Endothelial cell of umbilical vein (primary cell): Measurements from ENCODE around the gene DIP2A. TPM values are rescaled to one million over a fixed set of nuclear protein-coding genes. Genes with fewer than 3 reads are reported as not detected.
A peak's percentile ranks its signal among the peaks of the same experiment; 100 is the strongest.

ENCODE experiments used
- Bru-seq: library from RNA; stranded (reverse); fragments of 400-500 nt; gene quantifications from one replicate; lab custom pipeline; 2021; lab: Mats Ljungman, UMichigan
- BruChase-seq, 2 experiments: library from RNA; stranded (reverse); fragments of 400-500 nt; gene quantifications; one replicate each; lab custom pipeline; 2021; lab: Mats Ljungman, UMichigan
- BruUV-seq: library from RNA; stranded (reverse); fragments of 400-500 nt; replicated peaks from 2 replicates; lab custom pipeline; 2021; lab: Mats Ljungman, UMichigan
- CTCF ChIA-PET: fragments of 300-600, 350-600 bp; sonication (Branson Sonifier 250); formaldehyde crosslinking; loops from one replicate; lab custom pipeline; 2021; ENCODE audit warnings: antibody characterized with exemption, inconsistent platforms; lab: Charles Lee
- POLR2A ChIA-PET: fragments of 300-600, 350-600 bp; sonication (Branson Sonifier 250); formaldehyde crosslinking; loops from one replicate; lab custom pipeline; 2021; ENCODE audit warnings: antibody characterized with exemption, inconsistent platforms; lab: Charles Lee
- DNase-seq: peaks from one replicate; pipeline ENCODE4 v3.0.0-alpha.2; 2011; ENCODE audit warnings: low read depth, low spot score
- FAIRE-seq: peaks from 2 replicates; lab custom pipeline; 2011; peaks lifted over from hg19 to GRCh38; lab: Jason Lieb, UNC
- H2AFZ ChIP-seq: 2 replicates; pipeline ENCODE4 v1.6.0; 2012; ENCODE audit warnings: low read depth, low read length, control low read depth, inconsistent platforms
- H3K27ac ChIP-seq: 2 replicates; pipeline ENCODE4 v1.5.1; 2011; ENCODE audit warnings: low read depth, mild to moderate bottlenecking, control low read depth, low read length, moderate library complexity; ENCODE audit not compliant: insufficient read depth
- H3K27me3 ChIP-seq, 2 experiments: 2 replicates each; pipeline versions ENCODE4 v1.6.0 to v1.6.1; 2011; ENCODE audit warnings: low read length in 2 of 2, mixed read lengths in 1 of 2; ENCODE audit not compliant: control insufficient read depth in 2 of 2, insufficient read depth in 2 of 2
- H3K36me3 ChIP-seq, 2 experiments: 2 replicates in 1 of 2; 3 replicates in 1 of 2; pipeline ENCODE4 v1.5.1; 2011; ENCODE audit warnings: low read length in 2 of 2, mild to moderate bottlenecking in 1 of 2, moderate library complexity in 1 of 2; ENCODE audit not compliant: control insufficient read depth in 2 of 2, insufficient read depth in 2 of 2; ENCODE audit errors: extremely low read depth in 1 of 2
- H3K4me1 ChIP-seq: 3 replicates; pipeline ENCODE4 v1.5.1; 2011; ENCODE audit warnings: mild to moderate bottlenecking, low read length; ENCODE audit not compliant: control insufficient read depth, insufficient read depth; ENCODE audit errors: extremely low read depth
- H3K4me2 ChIP-seq: 2 replicates; pipeline ENCODE4 v1.6.1; 2011; ENCODE audit warnings: low read length, control low read depth, mixed read lengths; ENCODE audit not compliant: insufficient read depth
- H3K4me3 ChIP-seq, 3 experiments: fragments of 200-600 bp in 1 of 3; sonication (generic), shearing (Covaris generic) in 1 of 3; replicated peaks in 1 of 3; 2 replicates each; pipeline ENCODE4 v1.5.1; 2011 to 2016; ENCODE audit warnings: control low read depth in 3 of 3, low read length in 3 of 3, mild to moderate bottlenecking in 2 of 3, inconsistent platforms in 1 of 3, low read depth in 1 of 3, moderate library complexity in 1 of 3; ENCODE audit not compliant: insufficient read depth in 1 of 3
- H3K79me2 ChIP-seq: 2 replicates; pipeline ENCODE4 v1.6.0; 2012; ENCODE audit warnings: low read length, inconsistent platforms; ENCODE audit not compliant: control insufficient read depth, insufficient read depth
- H3K9ac ChIP-seq: replicated peaks from 2 replicates; pipeline ENCODE3; 2011; ENCODE audit warnings: low read length, control low read depth; ENCODE audit not compliant: insufficient read depth; ENCODE audit errors: extremely low read depth
- H3K9me1 ChIP-seq: replicated peaks from 3 replicates; pipeline ENCODE4 v1.6.0; 2011; ENCODE audit warnings: mild to moderate bottlenecking, low read length; ENCODE audit not compliant: control insufficient read depth, insufficient read depth; ENCODE audit errors: extremely low read depth
- H3K9me3 ChIP-seq: replicated peaks from 2 replicates; pipeline ENCODE4 v1.5.1; 2012; ENCODE audit warnings: low read length, inconsistent platforms; ENCODE audit not compliant: control insufficient read depth, insufficient read depth
- H4K20me1 ChIP-seq: replicated peaks from 2 replicates; pipeline ENCODE3; 2011; ENCODE audit warnings: mild to moderate bottlenecking, low read length; ENCODE audit not compliant: control insufficient read depth, insufficient read depth; ENCODE audit errors: extremely low read depth
- GATA2 ChIP-seq: IDR thresholded peaks from 2 replicates; pipeline ENCODE4 v1.7.0; 2011; ENCODE audit warnings: low read depth, mild to moderate bottlenecking, moderate library complexity, mixed read lengths, low read length; ENCODE audit not compliant: insufficient read length, insufficient read depth
- POLR2A ChIP-seq: IDR thresholded peaks from 2 replicates; pipeline ENCODE4 v1.6.1; 2012; ENCODE audit warnings: low read depth, mild to moderate bottlenecking, control low read depth, low read length
- POLR2AphosphoS5 ChIP-seq: IDR thresholded peaks from 2 replicates; pipeline ENCODE4 v1.6.1; 2012; ENCODE audit warnings: low read depth, mild to moderate bottlenecking, control low read depth, low read length, moderate library complexity; ENCODE audit not compliant: insufficient read depth
- dilution Hi-C: fragments of 300-500 bp; cut with MboI; formaldehyde crosslinking; loops from one replicate; pipeline ENCODE4 v1.15.0; 2019; ENCODE audit warnings: low sequenced_read_pairs; ENCODE audit not compliant: extremely low pct_ligation_motif_present
- intact Hi-C: fragments of 100-400 bp; cut with micrococcal nuclease; formaldehyde crosslinking; loops from one replicate; pipeline ENCODE4 v1.10.0; 2022
- long read RNA-seq: library from polyadenylated mRNA; stranded (forward); transcript quantifications from one replicate; pipeline ENCODE4 v2.0.0, GENCODE V29; 2021
- polyA minus RNA-seq, 3 experiments: library from RNA; depleted of rRNA, polyadenylated mRNA; stranded (reverse); fragments of >200 nt; gene quantifications; 1 replicate in 1 of 3; 2 replicates in 2 of 3; pipeline ENCODE4 v1.2.3, GENCODE V29; 2011
- polyA plus RNA-seq, 4 experiments: library from polyadenylated mRNA; depleted of rRNA in 3 of 4; stranded (reverse) in 3 of 4; unstranded in 1 of 4; fragments of >200 nt; gene quantifications; 2 replicates each; pipeline versions ENCODE4 v1.2.1 to v1.2.3, GENCODE V29; 2011 to 2012; ENCODE audit warnings: missing spikeins in 1 of 4
- total RNA-seq: library from RNA; stranded (reverse); gene quantifications from 2 replicates; pipeline ENCODE4 v1.2.3, GENCODE V29; 2021
- TF ChIP-seq, protein P1 (sequence below), 2 donors: IDR thresholded peaks; 1 replicate in 1 of 2; 2 replicates in 1 of 2; pipeline ENCODE4 v1.5.1; 2011; ENCODE audit warnings: low read length in 2 of 2, mild to moderate bottlenecking in 2 of 2, moderate library complexity in 2 of 2, control low read depth in 1 of 2, inconsistent platforms in 1 of 2, low read depth in 1 of 2; ENCODE audit not compliant: insufficient read depth in 1 of 2; ENCODE audit errors: extremely low read depth in 1 of 2

The DIP2A gene
- total RNA-seq (57.6 and 62.1 TPM in 2 replicates), polyA plus RNA-seq (32.6 and 34.5 TPM in 2 replicates), polyA minus RNA-seq (97.3 and 99.9 TPM in 2 replicates), Bru-seq, nascent RNA (percentile 78 among the genes with signal in this experiment), BruChase-seq, experiment 1, labeled RNA remaining after a 6-hour chase (percentile 81 among the genes with signal in this experiment), BruChase-seq, experiment 2, labeled RNA remaining after a 2-hour chase (percentile 88 among the genes with signal in this experiment)
- 21.5 and 26.1 TPM in 2 replicates for polyA plus RNA-seq (2011; cell fraction: cytosol; rRNA removed)
- 167 and 168 TPM in 2 replicates for polyA plus RNA-seq (2011; cell fraction: nucleus; rRNA removed)
- polyA plus RNA-seq (2012) = 33.7 and 36.0 TPM in 2 replicates
- 23.0 TPM for polyA minus RNA-seq (2011; cell fraction: cytosol; rRNA and poly(A)+ RNA removed)
- 132 and 146 TPM in 2 replicates for polyA minus RNA-seq (2011; cell fraction: nucleus; rRNA and poly(A)+ RNA removed)
- long read RNA-seq, full-length matches to known transcripts = 16 of 54 reads
- long read RNA-seq, partial matches to known transcripts = 22 of 54 reads
- long read RNA-seq, other reads (novel, unspliced or antisense) = 16 of 54 reads

DNA sequence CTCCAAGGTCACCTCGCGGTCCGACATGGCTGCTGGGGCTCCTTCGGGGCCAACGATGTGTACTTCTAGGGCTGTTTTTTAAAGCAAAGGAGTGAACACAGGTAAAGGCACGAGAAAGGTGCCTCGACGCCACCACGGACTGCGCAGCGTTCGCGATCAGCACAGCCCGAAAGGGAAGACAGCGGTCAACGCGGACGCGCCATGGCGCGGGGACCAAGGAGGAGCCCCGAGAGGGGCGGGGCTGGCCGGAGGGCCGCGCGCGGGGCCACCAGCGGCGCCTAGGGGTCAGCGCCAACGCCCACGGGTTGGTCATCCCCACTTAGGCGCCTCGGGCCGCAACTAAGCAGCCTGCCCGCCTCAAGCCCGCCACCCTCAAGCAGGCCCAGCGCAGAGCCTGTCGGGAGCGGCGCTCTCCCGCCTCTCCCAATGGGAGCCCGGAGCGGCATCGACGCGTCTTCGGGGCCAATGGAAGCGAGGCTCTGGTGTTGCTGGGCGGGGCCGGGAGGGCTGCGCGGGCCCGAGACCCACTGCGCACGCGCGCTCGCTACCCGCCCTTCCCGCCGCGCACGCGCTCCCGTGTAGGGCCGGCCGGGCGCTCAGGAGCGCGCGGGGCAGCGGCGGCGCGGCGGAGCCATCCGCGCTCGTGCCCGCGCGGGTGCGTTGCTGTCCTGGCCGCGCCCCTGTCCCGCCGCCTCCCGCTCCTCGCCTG lies at the start of gene DIP2A:
TSS of gene DIP2A (plus strand) at position 577 of the 709 bp plus-strand sequence. CDS start 241 bp downstream, outside the sequence.
- Histone ChIP-seq H3K9me3 (no peaks in the 10 kb centered on the region), H3K4me2 (peak within 1 kb of the TSS; percentile 93), H3K27me3 (no peaks in the 10 kb centered on the region), H3K9ac (peak within 1 kb of the TSS; percentile 79), H3K4me1 (peaks cover 35% of the 10 kb centered on the region), H3K27ac (peak within 1 kb of the TSS; percentile 45), H4K20me1 (no peaks in the 10 kb centered on the region), H3K36me3 (no peaks in the 10 kb centered on the region), H2AFZ (peak within 1 kb of the TSS; percentile 87), H3K79me2 (peaks cover 49% of the 10 kb centered on the region), H3K9me1 (no peaks in the 10 kb centered on the region), H3K4me3 (peak within 1 kb of the TSS; percentile 58 to 85 (median 74))
- CTCF ChIA-PET = interaction anchor here (1.1 to 3.2 kb wide), 2 partner anchors 11 to 181 kb away, joined by 3 to 10 read pairs; no protein-coding TSS in a partner anchor
- dilution Hi-C loops (no loop called here), intact Hi-C loops (loop anchor here (5.0 kb wide), 1 partner anchor 59 kb away; no protein-coding TSS in a partner anchor)
- TSS peak; percentile 57 for BruUV-seq
- TF ChIP-seq GATA2 (no peak), POLR2A (peak; percentile 82), POLR2AphosphoS5 (peak; percentile 68)
- TF ChIP-seq, protein P1, sequence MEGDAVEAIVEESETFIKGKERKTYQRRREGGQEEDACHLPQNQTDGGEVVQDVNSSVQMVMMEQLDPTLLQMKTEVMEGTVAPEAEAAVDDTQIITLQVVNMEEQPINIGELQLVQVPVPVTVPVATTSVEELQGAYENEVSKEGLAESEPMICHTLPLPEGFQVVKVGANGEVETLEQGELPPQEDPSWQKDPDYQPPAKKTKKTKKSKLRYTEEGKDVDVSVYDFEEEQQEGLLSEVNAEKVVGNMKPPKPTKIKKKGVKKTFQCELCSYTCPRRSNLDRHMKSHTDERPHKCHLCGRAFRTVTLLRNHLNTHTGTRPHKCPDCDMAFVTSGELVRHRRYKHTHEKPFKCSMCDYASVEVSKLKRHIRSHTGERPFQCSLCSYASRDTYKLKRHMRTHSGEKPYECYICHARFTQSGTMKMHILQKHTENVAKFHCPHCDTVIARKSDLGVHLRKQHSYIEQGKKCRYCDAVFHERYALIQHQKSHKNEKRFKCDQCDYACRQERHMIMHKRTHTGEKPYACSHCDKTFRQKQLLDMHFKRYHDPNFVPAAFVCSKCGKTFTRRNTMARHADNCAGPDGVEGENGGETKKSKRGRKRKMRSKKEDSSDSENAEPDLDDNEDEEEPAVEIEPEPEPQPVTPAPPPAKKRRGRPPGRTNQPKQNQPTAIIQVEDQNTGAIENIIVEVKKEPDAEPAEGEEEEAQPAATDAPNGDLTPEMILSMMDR (IDR thresholded peaks at IDR 0.05; ENCODE audit: extremely low read depth in 1 of 2, insufficient read depth in 1 of 2, low read depth in 1 of 2, low read length in 2 of 2) = no peak
- POLR2A ChIA-PET = interaction anchor here (1.2 kb wide), 1 partner anchor 177 kb away, joined by 3 read pairs; no protein-coding TSS in a partner anchor
- FAIRE-seq = peak; percentile 81
- DNase-seq = peak; percentile 98
